C4-2B (cell line): Measurements from ENCODE around the gene TAGLN2.

Experiments
- ZFX ChIP-seq: fragments of 450-650 bp; IDR thresholded peaks from 2 replicates; pipeline ENCODE4 v1.6.1; 2017
- TF ChIP-seq, protein P1 (sequence below): fragments of 450-650 bp; conservative IDR thresholded peaks from 2 replicates; pipeline ENCODE4 v1.5.1; 2017; ENCODE audit warnings: mild to moderate bottlenecking

- TF ChIP-seq, protein P1, sequence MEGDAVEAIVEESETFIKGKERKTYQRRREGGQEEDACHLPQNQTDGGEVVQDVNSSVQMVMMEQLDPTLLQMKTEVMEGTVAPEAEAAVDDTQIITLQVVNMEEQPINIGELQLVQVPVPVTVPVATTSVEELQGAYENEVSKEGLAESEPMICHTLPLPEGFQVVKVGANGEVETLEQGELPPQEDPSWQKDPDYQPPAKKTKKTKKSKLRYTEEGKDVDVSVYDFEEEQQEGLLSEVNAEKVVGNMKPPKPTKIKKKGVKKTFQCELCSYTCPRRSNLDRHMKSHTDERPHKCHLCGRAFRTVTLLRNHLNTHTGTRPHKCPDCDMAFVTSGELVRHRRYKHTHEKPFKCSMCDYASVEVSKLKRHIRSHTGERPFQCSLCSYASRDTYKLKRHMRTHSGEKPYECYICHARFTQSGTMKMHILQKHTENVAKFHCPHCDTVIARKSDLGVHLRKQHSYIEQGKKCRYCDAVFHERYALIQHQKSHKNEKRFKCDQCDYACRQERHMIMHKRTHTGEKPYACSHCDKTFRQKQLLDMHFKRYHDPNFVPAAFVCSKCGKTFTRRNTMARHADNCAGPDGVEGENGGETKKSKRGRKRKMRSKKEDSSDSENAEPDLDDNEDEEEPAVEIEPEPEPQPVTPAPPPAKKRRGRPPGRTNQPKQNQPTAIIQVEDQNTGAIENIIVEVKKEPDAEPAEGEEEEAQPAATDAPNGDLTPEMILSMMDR = no peak
- TF ChIP-seq ZFX = no peak
Measured at GRCh38 chr1:159927849-159928431, 2.6 kb upstream of the TAGLN2 start.
